ENCODE results near the gene FRAT1. TPM values are rescaled to one million over a fixed set of nuclear protein-coding genes. Genes with fewer than 3 reads are reported as not detected.

The FRAT1 gene
- total and polyA plus RNA-seq, 2 of the 13 experiments (the other 11 are each of a cell fraction or from before 2014, with no cell fraction given) = 1.7 to 2.3 TPM

GRCh38 chr10:97329766-97330165 is 10.7 kb downstream of the FRAT1 start:
- H3K27ac ChIP-seq (ENCODE audit: extremely low read length, insufficient read depth, low read length) = peak overlapping the region; percentile 91
- H3K4me3 ChIP-seq (replicated peaks in 1 of 3; ENCODE audit: insufficient read depth in 1 of 3, low read depth in 2 of 3, low read length in 3 of 3) = no peak overlapping the region
- no peaks in the 10 kb centered on the region for H4K20me1 ChIP-seq (ENCODE audit: insufficient read depth, low read length)
- no peaks in the 10 kb centered on the region for H3K9me3 ChIP-seq (ENCODE audit: low read length)
- ATAC-seq (no peak), DNase-seq (ENCODE audit: low spot score) (no peak), FAIRE-seq (no peak)
- 98% methylated on average over 5 of the region's 5 CpGs for WGBS (ENCODE audit: low lambda C conversion rate)
- POLR2A ChIA-PET = interaction anchor here (2.8 to 7.4 kb wide), 3 partner anchors 11 to 51 kb away, joined by 19 to 98 read pairs (median 27); partner anchors contain the start of genes ARHGAP19 and FRAT1
- no peaks in the 10 kb centered on the region for H3K36me3 ChIP-seq (replicated peaks in 1 of 2; ENCODE audit: control insufficient read depth in 1 of 2, insufficient read depth in 2 of 2, low read length in 2 of 2)
- no peak overlapping the region for H2AFZ ChIP-seq (ENCODE audit: low read length)
- no TSS peak for BruUV-seq (replicated peaks)
- H3K4me1 ChIP-seq (ENCODE audit: insufficient read depth, low read length) = peaks cover 74% of the 10 kb centered on the region
- peaks cover 40% of the 10 kb centered on the region for H3K79me2 ChIP-seq (ENCODE audit: insufficient read depth, low read length)
- H3K4me2 ChIP-seq (ENCODE audit: low read depth, low read length) = peak overlapping the region; percentile 89; the same call in 1 of the 2 replicates
- no peak for TF ChIP-seq SMAD9 (CRISPR knock-in tag; IDR thresholded peaks at IDR 0.05)
- no peak for TF ChIP-seq ZSCAN12 (CRISPR knock-in tag; IDR thresholded peaks at IDR 0.05)
- no peak for TF ChIP-seq ZNF124 (CRISPR knock-in tag; IDR thresholded peaks at IDR 0.05)
- CTCF ChIA-PET (ENCODE audit: low intra/inter-chr PET ratio, low total read pairs) = no interaction called here
- in situ Hi-C loops (cut with HindIII; ENCODE audit: extremely low pct_ligation_motif_present, low pct_unique_long_range_greater_than_20kb) (loop anchor here (5.0 kb wide), 1 partner anchor 37 kb away; the partner anchor contains the start of gene ARHGAP19), intact Hi-C loops (cut with micrococcal nuclease; ENCODE audit: unreplicated experiment) (loop anchor here (1.0 to 2.0 kb wide), 2 partner anchors 24 to 37 kb away; partner anchors contain the start of gene ARHGAP19)
- H3K27me3 ChIP-seq (ENCODE audit: control insufficient read depth in 1 of 2, insufficient read depth in 2 of 2, low read length in 2 of 2) = no peaks in the 10 kb centered on the region
- H3K9ac ChIP-seq (ENCODE audit: insufficient read depth, low read depth, low read length) = no peak overlapping the region

- Histone ChIP-seq H3K9ac (ENCODE audit: insufficient read depth, low read depth, low read length) (0 out of 2 replicates have a peak overlapping the region, but pooled peaks have one; percentile 23), H3K27me3 (ENCODE audit: control insufficient read depth in 1 of 2, insufficient read depth in 2 of 2, low read length in 2 of 2) (no peaks in the 10 kb centered on the region), H3K36me3 (replicated peaks in 1 of 2; ENCODE audit: control insufficient read depth in 1 of 2, insufficient read depth in 2 of 2, low read length in 2 of 2) (no peaks in the 10 kb centered on the region), H4K20me1 (ENCODE audit: insufficient read depth, low read length) (no peaks in the 10 kb centered on the region), H3K9me3 (ENCODE audit: low read length) (no peaks in the 10 kb centered on the region), H3K4me3 (replicated peaks in 1 of 3; ENCODE audit: insufficient read depth in 1 of 3, low read depth in 2 of 3, low read length in 3 of 3) (peak overlapping the region; percentile 12 to 87 (median 65); a peak in 3 of 6 replicates), H3K4me2 (ENCODE audit: low read depth, low read length) (peak overlapping the region; percentile 81), H3K79me2 (ENCODE audit: insufficient read depth, low read length) (peaks cover 40% of the 10 kb centered on the region), H2AFZ (ENCODE audit: low read length) (no peak overlapping the region), H3K4me1 (ENCODE audit: insufficient read depth, low read length) (peaks cover 72% of the 10 kb centered on the region), H3K27ac (ENCODE audit: extremely low read length, insufficient read depth, low read length) (no peak overlapping the region)
- POLR2A ChIA-PET = interaction anchor here (1.0 to 7.4 kb wide), 3 partner anchors 9 to 40 kb away, joined by 3 to 98 read pairs (median 21); partner anchors contain the start of genes ARHGAP19 and FRAT1
- FAIRE-seq (no peak), ATAC-seq (no peak), DNase-seq (ENCODE audit: low spot score) (no peak)
- 69% methylated on average over 5 of the region's 6 CpGs for WGBS (ENCODE audit: low lambda C conversion rate)
- TF ChIP-seq TOE1 (CRISPR knock-in tag; IDR thresholded peaks at IDR 0.05) (no peak), ZBTB3 (CRISPR knock-in tag; IDR thresholded peaks at IDR 0.05; ENCODE audit: borderline replicate concordance, low read depth) (no peak), TFAP4 (IDR thresholded peaks at IDR 0.05; ENCODE audit: borderline replicate concordance, low read depth) (no peak), ZMAT3 (CRISPR knock-in tag; conservative IDR thresholded peaks at IDR 0.05) (no peak), ZNF652 (CRISPR knock-in tag; IDR thresholded peaks at IDR 0.05; ENCODE audit: borderline replicate concordance, low read depth) (peak; percentile 76)
- intact Hi-C loops (cut with micrococcal nuclease; ENCODE audit: unreplicated experiment) = no loop called here
- BruUV-seq (replicated peaks) = no TSS peak
- in situ Hi-C loops (cut with HindIII; ENCODE audit: extremely low pct_ligation_motif_present, low pct_unique_long_range_greater_than_20kb) = loop anchor here (5.0 kb wide), 1 partner anchor 39 kb away; the partner anchor contains the start of gene ARHGAP19
- CTCF ChIA-PET (ENCODE audit: low intra/inter-chr PET ratio, low total read pairs) = no interaction called here
Measured at GRCh38 chr10:97331153-97331703, 12.2 kb downstream of the FRAT1 start.

All from HepG2 (cell line).